Endometrium (tissue), 2 donors: ENCODE data around the gene YLPM1.
A peak's percentile ranks its signal among the peaks of the same experiment; 100 is the strongest.

Source experiments
- FAIRE-seq: peaks from 2 replicates; lab custom pipeline; 2012; peaks lifted over from hg19 to GRCh38; lab: Jason Lieb, UNC
- donor health status: control.
- donor health status: control.

Gene YLPM1

GRCh38 chr14:74840603-74841030, 77.5 kb downstream of the YLPM1 start:
- no peak for FAIRE-seq

GRCh38 chr14:74841230-74842207, 78.4 kb downstream of the YLPM1 start:
- FAIRE-seq = no peak

GRCh38 chr14:74843653-74844052, 80.5 kb downstream of the YLPM1 start:
- FAIRE-seq = peak; percentile 87

GRCh38 chr14:74846168-74846567, 83.1 kb downstream of the YLPM1 start:
- peak; percentile 94 for FAIRE-seq

- FAIRE-seq = no peak
These were observed 84.0 kb downstream of the YLPM1 start for GRCh38 chr14:74846968-74847665.

- no peak for FAIRE-seq
These were observed 85.7 kb downstream of the YLPM1 start for GRCh38 chr14:74848768-74849167.

- FAIRE-seq = peak; percentile 89
These were observed 89.9 kb downstream of the YLPM1 start for GRCh38 chr14:74852922-74853530.

GRCh38 chr14:74853581-74853980, 90.5 kb downstream of the YLPM1 start:
- no peak for FAIRE-seq

GRCh38 chr14:74855021-74855420, 91.9 kb downstream of the YLPM1 start:
- FAIRE-seq = no peak

GRCh38 chr14:74855945-74856344, 92.8 kb downstream of the YLPM1 start:
- FAIRE-seq = no peak

- no peak for FAIRE-seq
These were observed 93.2 kb downstream of the YLPM1 start for GRCh38 chr14:74856366-74856765.

- FAIRE-seq = no peak
These were observed 94.9 kb downstream of the YLPM1 start for GRCh38 chr14:74858022-74858421.

- FAIRE-seq = no peak
These were observed 96.8 kb downstream of the YLPM1 start for GRCh38 chr14:74859757-74860552.

GRCh38 chr14:74860899-74861733, 98.0 kb downstream of the YLPM1 start:
- no peak for FAIRE-seq

GRCh38 chr14:74861734-74862090, 98.6 kb downstream of the YLPM1 start:
- no peak for FAIRE-seq

- FAIRE-seq = no peak
These were observed 100.2 kb downstream of the YLPM1 start for GRCh38 chr14:74863274-74863673.

- FAIRE-seq = no peak
These were observed 101.1 kb downstream of the YLPM1 start for GRCh38 chr14:74864198-74864597.

- FAIRE-seq = no peak
These were observed 102.0 kb downstream of the YLPM1 start for GRCh38 chr14:74865156-74865555.

GRCh38 chr14:74866708-74867389, 103.7 kb downstream of the YLPM1 start:
- FAIRE-seq = no peak

- FAIRE-seq = no peak
These were observed 104.6 kb downstream of the YLPM1 start for GRCh38 chr14:74867673-74868072.
